Kidney (tissue), 14 donors: ENCODE data around the gene KLHL29. TPM values are rescaled to one million over a fixed set of nuclear protein-coding genes. Genes with fewer than 3 reads are reported as not detected.

ENCODE experiments used
- DNase-seq, 5 donors: peaks; one replicate each; pipeline ENCODE4 v3.0.0-alpha.2; 2013 to 2020
- FAIRE-seq: peaks from 2 replicates; lab custom pipeline; 2012; peaks lifted over from hg19 to GRCh38; lab: Jason Lieb, UNC
- H3K27ac ChIP-seq, 2 donors: one replicate each; pipeline ENCODE4 v1.7.0; 2013; ENCODE audit warnings: low read depth in 2 of 2, low read length in 2 of 2, inconsistent platforms in 1 of 2
- H3K27me3 ChIP-seq: one replicate; pipeline ENCODE4 v1.7.1; 2013; ENCODE audit warnings: low read length, inconsistent platforms; ENCODE audit not compliant: control insufficient read depth, insufficient read depth
- H3K36me3 ChIP-seq, 3 donors: one replicate each; pipeline versions ENCODE4 v1.7.0 to v1.7.1; 2013; ENCODE audit warnings: low read length in 3 of 3, control low read depth in 1 of 3, inconsistent platforms in 1 of 3; ENCODE audit not compliant: insufficient read depth in 3 of 3, control insufficient read depth in 2 of 3
- H3K4me1 ChIP-seq, 3 donors: one replicate each; pipeline versions ENCODE4 v1.7.0 to v1.7.1; 2013; ENCODE audit warnings: low read length in 3 of 3, inconsistent platforms in 1 of 3, low read depth in 1 of 3; ENCODE audit not compliant: control insufficient read depth in 2 of 3, insufficient read depth in 2 of 3
- H3K4me3 ChIP-seq, 3 donors: one replicate each; pipeline versions ENCODE4 v1.7.0 to v1.8.1; 2013; ENCODE audit warnings: low read length in 3 of 3, control low read depth in 1 of 3, inconsistent platforms in 1 of 3
- H3K9ac ChIP-seq, 3 donors: one replicate each; pipeline versions ENCODE4 v1.7.0 to v1.7.1; 2013; ENCODE audit warnings: low read length in 3 of 3, control low read depth in 1 of 3, inconsistent platforms in 1 of 3
- H3K9me3 ChIP-seq, 3 donors: one replicate each; pipeline versions ENCODE4 v1.7.0 to v1.7.1; 2013; ENCODE audit warnings: low read length in 3 of 3, control low read depth in 1 of 3, inconsistent platforms in 1 of 3; ENCODE audit not compliant: control insufficient read depth in 2 of 3, insufficient read depth in 1 of 3
- intact Hi-C: fragments of 100-400 bp; cut with DNase I; formaldehyde crosslinking; loops from one replicate; pipeline ENCODE4 v1.11.1; 2022
- polyA plus RNA-seq: library from polyadenylated mRNA; stranded (reverse); fragments of 350-450 nt; fragmentation: Illumina TruSeq; extraction: RNeasy Lipid Tissue Mini Kit (QIAGEN cat#74804); gene quantifications from one replicate; pipeline ENCODE4 v1.2.3, GENCODE V29; 2014; ENCODE audit warnings: low read depth, low replicate concordance; ENCODE audit not compliant: insufficient read depth
- total RNA-seq: library from RNA; stranded (reverse); fragmentation: NEBNext Ultra II Directional; extraction: Animal tissue kit (Norgen Biotek cat#: 25700); gene quantifications from one replicate; pipeline ENCODE4 v1.2.1, GENCODE V29; 2021
- TF ChIP-seq, protein P1 (sequence below): IDR thresholded peaks from 3 replicates; pipeline ENCODE4 v1.5.1; 2012; ENCODE audit warnings: mild to moderate bottlenecking, moderate library complexity, borderline replicate concordance; ENCODE audit not compliant: insufficient read depth; ENCODE audit errors: extremely low read depth
- donor health status: control.
- donor health status: control.
- donor health status: control.
- donor health status: control.
- donor health status: control.
- donor health status: DM: yes; HTN: yes; CAD: no.
- donor health status: Normal renal cell carcinoma (clear cell type).

KLHL29 gene
- total and polyA plus RNA-seq, 2 donors from 2014 or later = 1.5 to 10.5 TPM

- DNase-seq (no peak), FAIRE-seq (no peak)
- intact Hi-C loops = no loop called here
- Histone ChIP-seq H3K4me1 (peaks cover 0 to 6% (median 0%) of the 10 kb centered on the region in 3 donors), H3K27ac (no peak overlapping the region), H3K36me3 (no peaks in the 10 kb centered on the region), H3K4me3 (no peak overlapping the region), H3K27me3 (no peaks in the 10 kb centered on the region), H3K9ac (no peak overlapping the region), H3K9me3 (no peaks in the 10 kb centered on the region)
- TF ChIP-seq, protein P1, sequence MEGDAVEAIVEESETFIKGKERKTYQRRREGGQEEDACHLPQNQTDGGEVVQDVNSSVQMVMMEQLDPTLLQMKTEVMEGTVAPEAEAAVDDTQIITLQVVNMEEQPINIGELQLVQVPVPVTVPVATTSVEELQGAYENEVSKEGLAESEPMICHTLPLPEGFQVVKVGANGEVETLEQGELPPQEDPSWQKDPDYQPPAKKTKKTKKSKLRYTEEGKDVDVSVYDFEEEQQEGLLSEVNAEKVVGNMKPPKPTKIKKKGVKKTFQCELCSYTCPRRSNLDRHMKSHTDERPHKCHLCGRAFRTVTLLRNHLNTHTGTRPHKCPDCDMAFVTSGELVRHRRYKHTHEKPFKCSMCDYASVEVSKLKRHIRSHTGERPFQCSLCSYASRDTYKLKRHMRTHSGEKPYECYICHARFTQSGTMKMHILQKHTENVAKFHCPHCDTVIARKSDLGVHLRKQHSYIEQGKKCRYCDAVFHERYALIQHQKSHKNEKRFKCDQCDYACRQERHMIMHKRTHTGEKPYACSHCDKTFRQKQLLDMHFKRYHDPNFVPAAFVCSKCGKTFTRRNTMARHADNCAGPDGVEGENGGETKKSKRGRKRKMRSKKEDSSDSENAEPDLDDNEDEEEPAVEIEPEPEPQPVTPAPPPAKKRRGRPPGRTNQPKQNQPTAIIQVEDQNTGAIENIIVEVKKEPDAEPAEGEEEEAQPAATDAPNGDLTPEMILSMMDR = no peak
Observed at GRCh38 chr2:23562143-23562542, 177.2 kb downstream of the KLHL29 start.

DNA sequence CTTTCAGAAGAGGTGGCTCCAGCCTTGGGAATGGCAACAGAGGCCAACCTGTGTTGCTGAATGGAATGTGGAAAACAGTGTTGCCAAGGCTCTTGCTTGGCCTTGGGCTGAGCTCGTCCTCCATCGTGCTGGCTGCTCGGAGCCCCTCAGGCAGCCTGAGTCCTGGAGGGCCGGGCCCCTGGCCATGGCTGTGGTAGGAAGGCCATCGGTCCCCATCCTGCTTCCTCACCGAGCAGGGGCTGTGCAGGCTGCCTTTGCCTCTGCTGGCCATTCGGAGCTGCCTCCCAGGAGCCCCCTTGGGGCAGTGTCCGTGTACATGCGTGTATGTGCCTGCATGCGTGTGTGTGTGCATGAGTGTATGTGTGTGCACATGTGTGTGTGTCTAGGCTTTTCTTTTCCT is 178.2 kb downstream of the KLHL29 start:
- no peaks in the 10 kb centered on the region for H3K4me1 ChIP-seq
- H3K9ac ChIP-seq = no peak overlapping the region
- intact Hi-C loops = no loop called here
- no peaks in the 10 kb centered on the region for H3K27me3 ChIP-seq
- H3K9me3 ChIP-seq = no peaks in the 10 kb centered on the region
- TF ChIP-seq, protein P1 = no peak
- DNase-seq = peak in 1 of 5 donors; percentile 58
- FAIRE-seq = no peak
- no peak overlapping the region for H3K27ac ChIP-seq
- H3K4me3 ChIP-seq = no peak overlapping the region
- H3K36me3 ChIP-seq = no peaks in the 10 kb centered on the region

- Histone ChIP-seq H3K9me3 (no peaks in the 10 kb centered on the region), H3K36me3 (no peaks in the 10 kb centered on the region), H3K9ac (no peak overlapping the region), H3K4me1 (no peaks in the 10 kb centered on the region), H3K4me3 (no peak overlapping the region), H3K27me3 (no peaks in the 10 kb centered on the region), H3K27ac (no peak overlapping the region)
- TF ChIP-seq, protein P1 = no peak
- FAIRE-seq = no peak
- intact Hi-C loops = no loop called here
- DNase-seq = peak in 3 of 5 donors; percentile 42 to 81 (median 53)
Observed at GRCh38 chr2:23563673-23564614, 179.0 kb downstream of the KLHL29 start.
